Measurements from ENCODE around the gene LSM10.

LSM10 gene

DNA sequence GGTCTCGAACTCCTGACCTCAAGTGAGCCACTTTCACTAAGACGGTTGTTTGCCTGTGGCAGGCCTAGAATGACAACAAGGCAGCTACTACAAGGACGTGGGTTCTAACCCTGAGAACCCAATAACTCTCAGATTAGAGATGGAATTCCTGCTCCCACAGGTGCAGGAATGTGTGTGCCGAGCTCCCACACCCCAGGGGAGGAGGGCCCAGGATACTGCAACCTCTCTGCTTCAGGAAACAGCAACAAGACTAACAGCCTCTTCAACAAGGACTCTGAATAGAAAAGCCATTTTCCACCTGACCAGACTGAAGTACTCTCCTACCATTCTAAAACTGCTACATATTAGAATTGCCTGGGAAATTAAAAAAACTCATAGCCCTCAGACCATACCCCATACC is 4.9 kb downstream of the LSM10 start:
- no peak overlapping the region for H3K27ac ChIP-seq (ENCODE audit: low read length)
- peaks cover 26% of the 10 kb centered on the region for H3K4me1 ChIP-seq (ENCODE audit: low read length)
- no peaks in the 10 kb centered on the region for H3K27me3 ChIP-seq (ENCODE audit: low read depth, low read length)
- no peaks in the 10 kb centered on the region for H4K20me1 ChIP-seq (ENCODE audit: insufficient read depth, low read length)
- H3K79me2 ChIP-seq (ENCODE audit: low read length): peaks cover 14% of the 10 kb centered on the region
- no peaks in the 10 kb centered on the region for H3K9me3 ChIP-seq (ENCODE audit: insufficient read depth, low read length)
- peaks cover 6% of the 10 kb centered on the region for H3K36me3 ChIP-seq (replicated peaks; ENCODE audit: low read depth, low read length)
- H3K9ac ChIP-seq (ENCODE audit: low read length): no peak overlapping the region
- H2AFZ ChIP-seq (ENCODE audit: low read depth, low read length): no peak overlapping the region
- no peak for TF ChIP-seq EZH2phosphoT487 (IDR thresholded peaks at IDR 0.05; ENCODE audit: low read depth)
- TF ChIP-seq, protein P1, sequence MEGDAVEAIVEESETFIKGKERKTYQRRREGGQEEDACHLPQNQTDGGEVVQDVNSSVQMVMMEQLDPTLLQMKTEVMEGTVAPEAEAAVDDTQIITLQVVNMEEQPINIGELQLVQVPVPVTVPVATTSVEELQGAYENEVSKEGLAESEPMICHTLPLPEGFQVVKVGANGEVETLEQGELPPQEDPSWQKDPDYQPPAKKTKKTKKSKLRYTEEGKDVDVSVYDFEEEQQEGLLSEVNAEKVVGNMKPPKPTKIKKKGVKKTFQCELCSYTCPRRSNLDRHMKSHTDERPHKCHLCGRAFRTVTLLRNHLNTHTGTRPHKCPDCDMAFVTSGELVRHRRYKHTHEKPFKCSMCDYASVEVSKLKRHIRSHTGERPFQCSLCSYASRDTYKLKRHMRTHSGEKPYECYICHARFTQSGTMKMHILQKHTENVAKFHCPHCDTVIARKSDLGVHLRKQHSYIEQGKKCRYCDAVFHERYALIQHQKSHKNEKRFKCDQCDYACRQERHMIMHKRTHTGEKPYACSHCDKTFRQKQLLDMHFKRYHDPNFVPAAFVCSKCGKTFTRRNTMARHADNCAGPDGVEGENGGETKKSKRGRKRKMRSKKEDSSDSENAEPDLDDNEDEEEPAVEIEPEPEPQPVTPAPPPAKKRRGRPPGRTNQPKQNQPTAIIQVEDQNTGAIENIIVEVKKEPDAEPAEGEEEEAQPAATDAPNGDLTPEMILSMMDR (IDR thresholded peaks at IDR 0.05; ENCODE audit: low read depth, low read length): no peak
- H3K4me3 ChIP-seq (ENCODE audit: low read length): no peak overlapping the region
- no peak overlapping the region for H3K4me2 ChIP-seq (ENCODE audit: low read length)

DNA sequence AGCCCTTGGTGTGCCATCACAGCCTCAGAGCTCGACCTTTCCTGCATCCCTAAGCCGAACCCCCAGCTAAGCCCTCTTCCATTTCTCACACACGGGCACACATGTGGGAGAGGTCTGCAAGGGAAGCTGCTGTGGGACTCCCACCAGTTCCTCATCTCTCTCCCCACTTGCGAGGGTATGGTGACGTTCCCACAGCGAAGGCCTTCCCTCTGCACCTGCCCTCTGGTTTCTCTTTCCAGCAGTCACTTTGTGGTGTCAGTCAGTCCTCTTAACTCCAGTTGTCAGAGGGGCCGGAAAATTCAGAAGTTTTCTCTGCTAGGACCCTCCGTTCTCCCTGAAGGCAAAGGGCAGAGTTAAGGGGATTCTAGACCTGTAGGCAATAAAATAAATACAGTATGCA is 6.4 kb downstream of the LSM10 start:
- H2AFZ ChIP-seq (ENCODE audit: low read depth, low read length): no peak overlapping the region
- H3K27ac ChIP-seq (ENCODE audit: low read length): no peak overlapping the region
- no peak for TF ChIP-seq EZH2phosphoT487 (IDR thresholded peaks at IDR 0.05; ENCODE audit: low read depth)
- TF ChIP-seq, protein P1 (IDR thresholded peaks at IDR 0.05; ENCODE audit: low read depth, low read length): no peak
- no peaks in the 10 kb centered on the region for H4K20me1 ChIP-seq (ENCODE audit: insufficient read depth, low read length)
- H3K4me3 ChIP-seq (ENCODE audit: low read length): no peak overlapping the region
- no peak overlapping the region for H3K9ac ChIP-seq (ENCODE audit: low read length)
- peaks cover 2% of the 10 kb centered on the region for H3K79me2 ChIP-seq (ENCODE audit: low read length)
- H3K36me3 ChIP-seq (replicated peaks; ENCODE audit: low read depth, low read length): peaks cover 6% of the 10 kb centered on the region
- H3K9me3 ChIP-seq (ENCODE audit: insufficient read depth, low read length): no peaks in the 10 kb centered on the region
- H3K4me2 ChIP-seq (ENCODE audit: low read length): no peak overlapping the region
- H3K4me1 ChIP-seq (ENCODE audit: low read length): peaks cover 34% of the 10 kb centered on the region
- H3K27me3 ChIP-seq (ENCODE audit: low read depth, low read length): no peaks in the 10 kb centered on the region

DNA sequence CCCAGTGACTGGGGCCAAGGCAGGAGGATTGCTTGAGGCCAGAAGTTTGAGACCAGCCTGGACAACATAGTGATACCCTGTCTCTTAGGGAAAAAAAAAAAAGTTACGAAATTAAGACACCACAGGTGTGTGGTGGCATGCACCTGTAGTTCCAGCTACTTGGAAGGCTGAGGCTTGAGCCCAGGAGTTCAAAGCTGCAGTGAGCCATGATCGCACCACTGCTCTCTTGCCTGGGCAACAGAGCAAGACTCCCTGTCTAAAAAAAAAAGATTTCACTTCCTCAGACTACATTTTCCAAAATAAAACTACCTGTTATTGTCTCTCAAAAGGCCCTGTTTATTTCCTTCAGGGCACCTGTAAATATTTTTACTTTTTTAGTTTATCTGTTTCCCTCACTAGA is 7.3 kb downstream of the LSM10 start:
- Histone ChIP-seq H3K4me2 (ENCODE audit: low read length) (no peak overlapping the region; the same call in 1 of the 2 replicates), H3K4me1 (ENCODE audit: low read length) (peaks cover 35% of the 10 kb centered on the region), H3K79me2 (ENCODE audit: low read length) (no peaks in the 10 kb centered on the region), H3K27me3 (ENCODE audit: low read depth, low read length) (no peaks in the 10 kb centered on the region), H3K36me3 (replicated peaks; ENCODE audit: low read depth, low read length) (peaks cover 6% of the 10 kb centered on the region), H3K4me3 (ENCODE audit: low read length) (no peak overlapping the region), H3K9me3 (ENCODE audit: insufficient read depth, low read length) (no peaks in the 10 kb centered on the region), H3K27ac (ENCODE audit: low read length) (no peak overlapping the region), H2AFZ (ENCODE audit: low read depth, low read length) (no peak overlapping the region), H4K20me1 (ENCODE audit: insufficient read depth, low read length) (no peaks in the 10 kb centered on the region), H3K9ac (ENCODE audit: low read length) (no peak overlapping the region)
- TF ChIP-seq, protein P1 (IDR thresholded peaks at IDR 0.05; ENCODE audit: low read depth, low read length): no peak
- no peak for TF ChIP-seq EZH2phosphoT487 (IDR thresholded peaks at IDR 0.05; ENCODE audit: low read depth)

DNA sequence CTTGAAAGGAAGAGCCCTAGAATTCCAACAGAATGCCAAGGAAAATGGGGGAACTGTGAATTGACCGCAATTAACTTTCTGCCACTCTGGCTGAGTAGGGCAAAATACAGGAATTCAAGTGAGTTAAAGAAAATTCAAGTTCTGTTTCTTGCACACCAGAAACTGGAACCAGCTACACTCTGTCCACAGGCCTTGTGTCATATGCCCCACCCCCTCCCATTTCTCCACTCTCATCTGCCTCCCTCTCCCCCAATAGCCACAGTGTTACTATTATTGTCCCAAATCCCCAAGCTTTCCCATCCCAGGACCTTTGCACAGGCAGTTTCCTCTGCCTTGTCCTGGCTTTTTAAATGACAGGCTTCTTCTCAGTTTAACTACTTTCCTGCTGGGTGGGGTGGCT is 7.7 kb downstream of the LSM10 start:
- Histone ChIP-seq H3K4me1 (ENCODE audit: low read length) (peaks cover 35% of the 10 kb centered on the region), H4K20me1 (ENCODE audit: insufficient read depth, low read length) (no peaks in the 10 kb centered on the region), H3K36me3 (replicated peaks; ENCODE audit: low read depth, low read length) (peaks cover 6% of the 10 kb centered on the region), H3K27me3 (ENCODE audit: low read depth, low read length) (no peaks in the 10 kb centered on the region), H3K4me3 (ENCODE audit: low read length) (no peak overlapping the region), H3K9me3 (ENCODE audit: insufficient read depth, low read length) (no peaks in the 10 kb centered on the region), H3K9ac (ENCODE audit: low read length) (no peak overlapping the region), H3K4me2 (ENCODE audit: low read length) (no peak overlapping the region), H3K79me2 (ENCODE audit: low read length) (peaks cover 4% of the 10 kb centered on the region), H2AFZ (ENCODE audit: low read depth, low read length) (no peak overlapping the region), H3K27ac (ENCODE audit: low read length) (no peak overlapping the region)
- no peak for TF ChIP-seq EZH2phosphoT487 (IDR thresholded peaks at IDR 0.05; ENCODE audit: low read depth)
- TF ChIP-seq, protein P1 (IDR thresholded peaks at IDR 0.05; ENCODE audit: low read depth, low read length): no peak
